ENCODE measurements around the gene ATF2. TPM values are rescaled to one million over a fixed set of nuclear protein-coding genes. Genes with fewer than 3 reads are reported as not detected.

Gene ATF2
- total and polyA plus RNA-seq, 2 donors from 2014 or later = 14.1 to 55.6 TPM

- no peak overlapping the region for H3K27ac ChIP-seq (ENCODE audit: low read depth in 2 of 2, low read length in 2 of 2)
- no peak overlapping the region for H3K9ac ChIP-seq (ENCODE audit: low read length in 3 of 3)
- TF ChIP-seq CTCF (IDR thresholded peaks at IDR 0.05; ENCODE audit: borderline replicate concordance, extremely low read depth, insufficient read depth) = no peak
- DNase-seq = no peak
- no peaks in the 10 kb centered on the region for H3K27me3 ChIP-seq (ENCODE audit: control insufficient read depth, insufficient read depth, low read length)
- no peaks in the 10 kb centered on the region for H3K36me3 ChIP-seq (ENCODE audit: control insufficient read depth in 2 of 3, insufficient read depth in 3 of 3, low read length in 3 of 3)
- H3K9me3 ChIP-seq (ENCODE audit: control insufficient read depth in 2 of 3, insufficient read depth in 1 of 3, low read length in 3 of 3) = no peaks in the 10 kb centered on the region
- H3K4me3 ChIP-seq (ENCODE audit: low read length in 3 of 3) = peak overlapping the region in 2 of 3 donors; percentile 14 to 91
- FAIRE-seq = no peak
- intact Hi-C loops (cut with DNase I) = no loop called here
- H3K4me1 ChIP-seq (ENCODE audit: control insufficient read depth in 2 of 3, insufficient read depth in 2 of 3, low read depth in 1 of 3, low read length in 3 of 3) = peaks cover 0 to 2% (median 0%) of the 10 kb centered on the region in 3 donors
Measured at GRCh38 chr2:175169191-175169590, 1.2 kb upstream of the ATF2 start.

DNA sequence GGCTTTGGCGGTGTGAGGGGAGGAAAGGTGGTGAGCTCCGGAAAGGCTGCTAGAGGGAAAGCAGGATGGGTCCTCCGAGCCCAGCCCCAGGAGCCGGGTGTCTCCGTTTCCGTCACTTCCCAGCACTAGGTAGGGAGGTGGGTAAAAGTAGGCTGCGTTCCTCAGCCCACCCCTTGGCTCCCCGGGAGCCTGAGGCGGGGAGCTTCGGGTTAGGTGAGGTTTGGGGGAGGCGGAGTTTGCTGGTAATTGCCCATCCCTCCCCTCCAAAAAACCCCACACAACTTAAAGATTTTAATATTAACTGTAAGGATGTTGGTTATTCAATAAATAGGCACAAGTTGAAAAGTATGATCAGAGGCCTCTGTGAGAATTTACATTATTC lies 552 bp upstream of the ATF2 start:
- Histone ChIP-seq H3K36me3 (ENCODE audit: control insufficient read depth in 2 of 3, insufficient read depth in 3 of 3, low read length in 3 of 3) (no peaks in the 10 kb centered on the region), H3K27me3 (ENCODE audit: control insufficient read depth, insufficient read depth, low read length) (no peaks in the 10 kb centered on the region), H3K4me3 (ENCODE audit: low read length in 3 of 3) (peak overlapping the region; percentile 83 to 100 (median 91)), H3K9me3 (ENCODE audit: control insufficient read depth in 2 of 3, insufficient read depth in 1 of 3, low read length in 3 of 3) (no peaks in the 10 kb centered on the region), H3K4me1 (ENCODE audit: control insufficient read depth in 2 of 3, insufficient read depth in 2 of 3, low read depth in 1 of 3, low read length in 3 of 3) (peaks cover 0 to 2% (median 0%) of the 10 kb centered on the region in 3 donors), H3K27ac (ENCODE audit: low read depth in 2 of 2, low read length in 2 of 2) (peak overlapping the region; percentile 34 to 84), H3K9ac (ENCODE audit: low read length in 3 of 3) (peak overlapping the region; percentile 2 to 85 (median 82))
- intact Hi-C loops (cut with DNase I) = no loop called here
- no peak for TF ChIP-seq CTCF (IDR thresholded peaks at IDR 0.05; ENCODE audit: borderline replicate concordance, extremely low read depth, insufficient read depth)
- no peak for FAIRE-seq
- DNase-seq = no peak

DNA sequence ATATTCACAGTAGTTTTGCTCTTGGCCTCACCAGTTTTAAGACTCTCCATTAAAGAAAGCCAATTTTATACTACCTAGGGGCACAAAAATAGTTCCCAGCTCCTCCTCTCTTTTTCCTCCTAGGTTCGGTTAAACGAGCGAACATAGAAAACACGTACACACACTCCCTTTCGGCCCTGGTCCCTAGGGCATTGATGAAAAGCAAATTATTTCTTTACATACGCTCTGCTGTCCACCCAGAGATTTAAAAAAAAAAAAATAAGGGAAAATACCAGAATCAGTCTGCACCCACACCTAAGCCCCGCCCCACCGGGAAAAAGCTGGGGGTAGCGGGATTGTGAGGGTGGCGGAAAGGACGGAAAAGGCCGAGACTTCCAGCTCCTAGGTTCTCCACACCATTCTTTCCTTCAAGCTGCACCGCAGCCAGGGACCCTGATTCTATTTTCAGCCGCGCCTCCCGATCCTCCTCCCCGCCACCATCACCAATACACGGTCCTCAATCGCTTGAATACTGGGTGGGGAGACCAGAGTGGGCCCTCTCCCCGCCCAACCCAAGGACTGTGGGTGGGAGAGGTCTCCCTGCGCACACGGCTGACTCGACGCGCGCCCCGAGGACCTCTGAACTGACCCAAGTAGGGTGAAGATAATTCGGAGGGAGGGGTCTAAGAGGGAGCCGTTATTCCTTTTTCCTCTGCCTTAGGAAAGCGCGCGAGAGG lies 769 bp downstream of the ATF2 start:
- no peak for TF ChIP-seq CTCF (IDR thresholded peaks at IDR 0.05; ENCODE audit: borderline replicate concordance, extremely low read depth, insufficient read depth)
- DNase-seq = peak; percentile 43 to 79 (median 67)

More for the DNA sequence above, 769 bp downstream of the ATF2 start:
- no peaks in the 10 kb centered on the region for H3K36me3 ChIP-seq (ENCODE audit: control insufficient read depth in 2 of 3, insufficient read depth in 3 of 3, low read length in 3 of 3)
- no peaks in the 10 kb centered on the region for H3K27me3 ChIP-seq (ENCODE audit: control insufficient read depth, insufficient read depth, low read length)
- intact Hi-C loops (cut with DNase I) = no loop called here
- H3K4me3 ChIP-seq (ENCODE audit: low read length in 3 of 3) = peak overlapping the region; percentile 96 to 100 (median 100)
- no peaks in the 10 kb centered on the region for H3K9me3 ChIP-seq (ENCODE audit: control insufficient read depth in 2 of 3, insufficient read depth in 1 of 3, low read length in 3 of 3)
- FAIRE-seq = no peak
- peaks cover 0 to 2% (median 0%) of the 10 kb centered on the region in 3 donors for H3K4me1 ChIP-seq (ENCODE audit: control insufficient read depth in 2 of 3, insufficient read depth in 2 of 3, low read depth in 1 of 3, low read length in 3 of 3)
- H3K27ac ChIP-seq (ENCODE audit: low read depth in 2 of 2, low read length in 2 of 2) = peak overlapping the region; percentile 88 to 98
- H3K9ac ChIP-seq (ENCODE audit: low read length in 3 of 3) = peak overlapping the region; percentile 90 to 100 (median 100)

All from kidney (tissue), 14 donors.